COLO668 (cell line): ENCODE measurements around the gene PLCL1.
"Not testable (repeated sequence)": the region's sequence is repeated elsewhere in the genome, so short reads cannot be mapped to it uniquely, and the experiment has no call there.

ENCODE experiments used
- DNase-seq: peaks from one replicate; lab custom pipeline; 2025; ENCODE audit not compliant: unreplicated experiment; lab: John Stamatoyannopoulos, UW

The PLCL1 gene

GRCh38 chr2:197993830-197994229 is 189.4 kb downstream of the PLCL1 start:
- DNase-seq = no peak

- no peak for DNase-seq
Observed at GRCh38 chr2:197994751-197995150, 190.4 kb downstream of the PLCL1 start.

DNA sequence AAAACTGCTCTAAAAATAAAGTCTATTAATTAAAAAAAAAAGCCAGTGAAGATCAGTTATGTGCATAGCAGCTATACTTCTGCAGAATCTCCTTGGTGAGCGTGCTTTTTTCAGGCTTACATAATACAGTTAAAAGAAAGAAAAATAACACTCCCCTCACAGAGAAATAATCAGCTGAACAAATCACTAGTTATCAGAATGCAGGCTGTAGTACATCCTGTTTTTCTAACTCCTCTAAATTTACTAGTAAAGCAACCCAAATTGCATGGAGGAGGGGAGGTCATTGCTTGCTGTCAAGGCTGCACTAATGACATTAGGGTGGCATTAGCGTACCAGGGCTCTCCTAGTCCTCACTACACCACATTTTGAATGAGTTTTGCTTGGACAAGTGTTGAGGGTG is 192.2 kb downstream of the PLCL1 start:
- no peak for DNase-seq

- no peak for DNase-seq
Observed at GRCh38 chr2:197997083-197997541, 192.7 kb downstream of the PLCL1 start.

DNA sequence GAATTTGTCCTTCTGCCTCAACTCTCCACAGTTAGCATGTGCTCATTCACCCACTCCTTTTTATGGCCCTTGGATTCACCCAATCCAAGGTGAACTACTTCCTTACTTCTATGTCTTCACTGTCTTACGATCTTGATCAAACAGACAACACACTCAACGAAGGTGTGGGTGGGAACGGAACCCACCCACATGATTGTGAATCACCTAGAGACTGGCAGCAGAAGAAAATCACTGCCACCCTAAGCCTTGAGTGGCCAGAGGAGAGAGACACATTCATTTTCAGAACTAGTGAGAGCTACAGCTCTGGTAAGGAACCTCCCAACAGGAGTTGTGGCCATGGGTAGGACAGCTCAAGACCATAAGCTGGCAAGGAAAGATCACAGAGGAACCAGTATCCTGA is 194.3 kb downstream of the PLCL1 start:
- DNase-seq = no peak

GRCh38 chr2:198000417-198000816 is 196.0 kb downstream of the PLCL1 start:
- no peak for DNase-seq

GRCh38 chr2:198004173-198004572 is 199.8 kb downstream of the PLCL1 start:
- no peak for DNase-seq

DNA sequence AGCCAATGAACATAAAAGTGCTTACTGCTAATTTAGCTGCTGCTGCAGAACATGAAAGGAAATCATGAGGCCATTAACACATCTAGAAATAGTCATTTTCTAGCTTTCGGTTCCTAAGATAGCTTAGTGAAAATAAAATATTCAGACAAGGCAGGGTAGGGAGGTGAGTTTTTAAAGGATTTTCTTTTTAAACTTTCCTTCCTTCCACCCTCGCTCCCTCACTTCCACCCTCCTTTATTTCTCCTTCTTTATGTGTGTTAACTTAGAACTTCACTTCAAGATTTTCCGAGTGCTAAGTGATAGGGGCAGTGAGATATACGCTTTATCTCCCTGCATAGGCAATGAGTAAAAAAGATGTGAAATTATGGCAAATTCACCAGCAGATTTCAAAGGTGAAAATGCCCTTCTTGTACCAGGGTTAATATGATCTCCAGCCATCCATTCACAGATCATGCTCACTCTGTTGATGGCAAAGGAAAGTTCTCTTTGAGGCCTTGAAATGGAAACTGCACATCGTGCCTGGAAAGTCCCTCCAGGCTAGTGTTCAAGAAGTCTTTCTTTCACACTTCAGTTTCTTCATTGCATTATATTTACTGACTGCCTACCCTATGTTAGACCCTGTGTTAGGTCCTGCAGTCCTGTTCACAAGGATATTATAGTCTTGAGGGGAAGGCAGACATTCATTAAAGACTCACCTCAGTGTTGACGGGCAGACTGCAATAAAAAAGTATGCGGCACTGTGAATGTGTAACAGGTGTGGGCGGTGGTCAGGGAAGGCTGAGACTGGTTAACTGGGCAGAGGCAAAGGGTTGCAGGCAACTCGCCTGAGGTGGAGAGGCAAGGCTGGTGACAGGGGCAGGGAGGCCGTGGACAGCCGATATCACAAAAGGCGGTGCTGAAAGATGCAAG is 200.8 kb downstream of the PLCL1 start:
- DNase-seq = no peak

- DNase-seq = no peak
Observed at GRCh38 chr2:198006733-198007132, 202.3 kb downstream of the PLCL1 start.

DNA sequence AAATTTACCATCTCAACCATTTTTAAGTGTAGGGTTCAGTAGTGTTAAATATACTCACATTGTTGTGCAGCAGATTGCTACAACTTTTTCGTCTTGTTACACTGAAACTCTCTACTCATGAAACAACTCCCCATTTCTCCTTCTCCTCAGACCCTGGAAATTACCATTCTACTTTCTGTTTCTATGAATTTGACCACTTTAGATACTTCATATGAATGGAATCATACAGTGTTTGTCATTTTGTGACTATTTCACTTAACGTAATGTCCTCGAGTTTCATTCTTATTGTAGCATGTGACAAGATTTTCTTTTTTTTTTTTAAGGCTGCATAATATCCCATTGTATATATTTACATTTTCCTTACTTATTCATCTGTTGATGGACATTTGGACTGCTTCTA is 203.8 kb downstream of the PLCL1 start:
- no peak for DNase-seq

DNA sequence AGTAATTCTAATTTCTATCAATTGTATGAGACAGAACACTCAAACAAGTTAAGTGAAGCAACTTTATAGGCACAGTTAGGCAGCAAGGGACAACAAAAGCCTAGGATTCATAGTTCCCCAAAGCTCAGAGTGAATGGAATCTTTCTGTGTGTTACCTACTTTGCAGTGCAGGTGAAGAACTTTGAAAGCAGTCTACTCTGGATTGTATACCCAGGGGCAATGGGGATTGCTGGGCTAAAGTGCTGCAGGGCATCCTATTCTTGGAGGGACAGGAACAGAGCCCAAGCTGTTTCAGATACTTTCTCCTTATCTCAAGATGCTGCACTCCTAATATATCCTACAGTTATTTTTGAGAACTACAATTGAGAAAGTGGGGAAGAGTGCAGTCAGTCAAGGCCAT is 207.6 kb downstream of the PLCL1 start:
- DNase-seq = no peak

DNA sequence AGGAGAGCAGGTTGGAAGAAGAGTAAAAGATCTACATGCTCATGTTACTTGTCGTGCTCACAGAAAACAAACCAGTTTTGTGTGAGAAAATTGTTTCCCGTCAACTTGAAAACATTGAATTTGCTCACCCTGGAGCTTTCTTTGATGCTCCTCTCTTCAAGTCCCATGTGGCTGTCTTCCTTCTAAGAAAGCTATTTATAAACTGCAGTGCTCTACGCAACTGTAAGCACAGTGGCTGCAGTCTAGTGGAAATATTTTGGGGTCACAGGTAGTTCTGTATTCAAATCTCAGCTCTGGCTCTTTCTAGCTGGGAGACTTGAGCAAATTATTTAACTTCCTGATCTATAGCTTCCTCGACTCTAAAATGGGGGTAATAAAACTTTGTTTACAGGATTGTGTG is 211.8 kb downstream of the PLCL1 start:
- DNase-seq = no peak

GRCh38 chr2:198017068-198017467 is 212.7 kb downstream of the PLCL1 start:
- DNase-seq = no peak

GRCh38 chr2:198028955-198029354 is 224.6 kb downstream of the PLCL1 start:
- DNase-seq = no peak

GRCh38 chr2:198029576-198029975 is 225.2 kb downstream of the PLCL1 start:
- DNase-seq = not testable (repeated sequence)

- DNase-seq = no peak
Observed at GRCh38 chr2:198033626-198034025, 229.2 kb downstream of the PLCL1 start.

DNA sequence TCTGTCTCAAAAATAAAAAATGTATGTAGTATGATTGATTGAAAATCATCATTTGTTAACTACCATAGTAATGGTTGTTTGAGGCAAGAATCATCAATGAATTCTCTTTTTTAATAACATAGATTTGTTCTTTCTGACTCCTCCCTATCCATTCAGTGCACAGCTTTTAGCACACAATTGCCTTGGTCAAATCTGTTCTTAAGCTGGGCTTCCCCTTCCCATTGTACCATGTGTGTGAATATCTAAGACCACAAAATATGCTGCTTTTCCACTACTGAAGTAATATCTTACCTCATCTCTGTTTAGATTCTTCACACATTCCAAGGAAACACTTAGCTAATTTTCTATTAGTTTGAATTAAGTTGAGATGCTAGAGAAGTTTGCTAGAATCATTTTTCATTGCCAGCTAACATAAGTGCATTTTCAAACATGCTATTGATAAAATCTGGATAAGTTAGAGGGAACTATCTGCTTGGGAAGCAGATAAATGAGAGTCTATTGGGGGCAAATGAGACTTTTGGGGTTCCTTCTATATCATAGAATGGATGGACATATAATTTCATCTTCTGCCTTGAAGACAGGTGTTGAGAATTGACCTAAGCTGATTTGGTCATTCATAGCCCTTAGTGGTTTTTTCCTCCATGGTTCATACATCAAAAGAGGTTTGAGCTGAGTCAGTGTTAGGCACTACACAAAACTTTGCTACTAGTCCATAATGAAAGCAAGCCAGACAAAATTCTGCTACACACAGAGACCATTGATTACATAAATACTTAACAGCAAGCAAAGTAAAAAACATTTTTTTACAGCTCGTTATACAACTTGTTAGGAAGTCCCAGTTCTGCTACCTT is 231.9 kb downstream of the PLCL1 start:
- DNase-seq = no peak

DNA sequence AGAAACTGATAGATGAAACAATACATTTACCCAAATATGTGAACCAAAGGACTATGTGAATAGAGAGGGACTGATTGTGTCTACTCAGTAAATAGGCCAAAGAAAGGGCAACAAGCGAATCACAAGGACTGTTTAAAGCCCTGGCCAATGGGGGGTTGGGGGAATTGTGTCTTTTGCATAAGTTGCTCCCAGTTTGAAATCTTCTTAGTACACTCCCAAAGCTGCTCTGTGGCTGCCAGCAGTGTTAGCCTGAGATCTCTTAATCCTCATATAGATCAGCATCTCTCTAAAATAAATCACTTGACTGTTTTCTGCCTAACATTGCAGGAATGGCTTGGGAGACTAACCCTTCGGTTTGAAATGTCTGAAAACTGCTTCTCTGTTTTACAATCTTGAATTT is 236.4 kb downstream of the PLCL1 start:
- no peak for DNase-seq

GRCh38 chr2:198042189-198042588 is 237.8 kb downstream of the PLCL1 start:
- no peak for DNase-seq

DNA sequence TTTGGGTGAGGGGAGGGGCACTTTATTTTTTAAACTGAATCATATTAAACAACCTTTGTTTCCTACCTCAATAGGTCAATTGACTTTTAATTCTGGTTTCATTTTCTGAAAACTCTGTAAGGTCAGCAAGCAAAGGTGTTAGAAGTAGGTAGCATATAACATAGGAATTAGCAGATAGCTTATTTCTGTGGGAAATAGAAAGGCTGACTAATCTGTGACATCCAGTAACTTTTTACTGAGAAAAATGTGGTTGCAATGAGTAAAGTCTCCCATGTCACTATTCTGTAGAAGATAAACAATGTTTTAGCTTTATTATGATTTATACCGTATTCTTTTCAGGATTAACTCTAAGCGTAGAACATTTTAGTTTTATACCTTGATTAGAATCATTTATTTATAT is 240.4 kb downstream of the PLCL1 start:
- no peak for DNase-seq

GRCh38 chr2:198045227-198045626 is 240.8 kb downstream of the PLCL1 start:
- DNase-seq = no peak

- no peak for DNase-seq
Observed at GRCh38 chr2:198052741-198053140, 248.3 kb downstream of the PLCL1 start.
